K562 (cell line): ENCODE results near the gene CELA3A. TPM values are rescaled to one million over a fixed set of nuclear protein-coding genes. Genes with fewer than 3 reads are reported as not detected.

Source experiments
- BCOR ChIP-seq: fragments of 450-650 bp; IDR thresholded peaks from 2 replicates; pipeline ENCODE4 v1.6.1; 2016
- BRCA1 ChIP-seq, 2 experiments: fragments of 450-650 bp in 1 of 2; sonication (generic) in 1 of 2; formaldehyde crosslinking in 1 of 2; IDR thresholded peaks; 2 replicates each; pipeline versions ENCODE4 v1.5.0 to v1.6.1; 2017 to 2020; ENCODE audit warnings: mild to moderate bottlenecking in 1 of 2, missing genetic modification reagents in 1 of 2
- C11orf30 ChIP-seq: fragments of 450-650 bp; IDR thresholded peaks from 2 replicates; pipeline ENCODE4 v1.6.1; 2016; ENCODE audit warnings: low read depth, mild to moderate bottlenecking
- ESRRB ChIP-seq: fragments of 250-450 bp; sonication (Bioruptor Pico); IDR thresholded peaks from 2 replicates; pipeline ENCODE4 v1.5.0; 2020; ENCODE audit warnings: mild to moderate bottlenecking, moderate library complexity, borderline replicate concordance
- FOXJ2 ChIP-seq: fragments of 200-800 bp; sonication (Bioruptor generic); IDR thresholded peaks from 2 replicates; pipeline ENCODE4 v1.6.1; 2016; ENCODE audit warnings: missing genetic modification characterization, missing compliant biosample characterization
- HEY1 ChIP-seq: fragments of 250-450 bp; sonication (Bioruptor Pico); IDR thresholded peaks from 2 replicates; pipeline ENCODE4 v1.5.0; 2020; ENCODE audit warnings: mild to moderate bottlenecking, moderate library complexity, borderline replicate concordance
- IRF2 ChIP-seq: sonication (generic); formaldehyde crosslinking; IDR thresholded peaks from 2 replicates; pipeline ENCODE4 v1.8.1; 2022; ENCODE audit warnings: mild to moderate bottlenecking, missing genetic modification reagents
- MCM2 ChIP-seq: fragments of 450-650 bp; IDR thresholded peaks from 2 replicates; pipeline ENCODE4 v1.6.1; 2017; ENCODE audit warnings: low read depth, mild to moderate bottlenecking
- POLR2AphosphoS5 ChIP-seq: IDR thresholded peaks from 2 replicates; pipeline ENCODE4 v1.6.1; 2011; ENCODE audit warnings: mild to moderate bottlenecking, low read depth, low read length, moderate library complexity; ENCODE audit not compliant: control insufficient read depth, insufficient read depth
- POLR2G ChIP-seq: fragments of 200-400 bp; formaldehyde crosslinking; IDR thresholded peaks from 2 replicates; pipeline ENCODE4 v1.6.1; 2017; ENCODE audit warnings: low read depth, mild to moderate bottlenecking, antibody characterized with exemption, low read length, moderate library complexity
- RBM25 ChIP-seq: fragments of 200-400 bp; formaldehyde crosslinking; IDR thresholded peaks from 2 replicates; pipeline ENCODE4 v1.6.1; 2018; ENCODE audit warnings: low read length, low read depth, moderate library complexity; ENCODE audit not compliant: severe bottlenecking
- RFX5 ChIP-seq: IDR thresholded peaks from 2 replicates; pipeline ENCODE4 v1.6.1; 2011; ENCODE audit warnings: low read depth, mild to moderate bottlenecking, improper control_type of control experiment, low read length
- SNRNP70 ChIP-seq: fragments of 200-400 bp; formaldehyde crosslinking; optimal IDR thresholded peaks from 2 replicates; pipeline ENCODE3; 2017; ENCODE audit warnings: low read depth, low read length
- TBL1XR1 ChIP-seq, 2 experiments: IDR thresholded peaks; 2 replicates each; pipeline ENCODE4 v1.6.1; 2012; ENCODE audit warnings: improper control_type of control experiment in 2 of 2, low read length in 2 of 2, mild to moderate bottlenecking in 1 of 2
- XRCC5 ChIP-seq: fragments of 200-400 bp; formaldehyde crosslinking; IDR thresholded peaks from 2 replicates; pipeline ENCODE4 v1.6.1; 2017; ENCODE audit warnings: low read depth, mild to moderate bottlenecking, low read length
- ZBTB40 ChIP-seq, 2 experiments: fragments of 450-650 bp in 1 of 2; sonication (generic) in 1 of 2; formaldehyde crosslinking in 1 of 2; IDR thresholded peaks; 2 replicates each; pipeline versions ENCODE4 v1.7.1 to v1.9.0; 2016 to 2022; ENCODE audit warnings: inconsistent platforms in 1 of 2, mild to moderate bottlenecking in 1 of 2, missing genetic modification reagents in 1 of 2
- ZNF511 ChIP-seq: sonication (generic); formaldehyde crosslinking; IDR thresholded peaks from 2 replicates; pipeline ENCODE4 v1.8.0; 2022; ENCODE audit warnings: mild to moderate bottlenecking, missing genetic modification reagents
- polyA plus RNA-seq, 8 experiments: library from polyadenylated mRNA; depleted of rRNA in 4 of 8; stranded (reverse) in 5 of 8; unstranded in 3 of 8; fragments of >200 nt; fragmentation: Nextera tagmentation in 2 of 8; fragmentation: Illumina TruSeq in 1 of 8; extraction: Ambion mirVana in 2 of 8; extraction: Trizol in 1 of 8; gene quantifications; 2 replicates each; pipeline versions ENCODE4 v1.2.1 to v1.2.3, GENCODE V29; 2011 to 2014; ENCODE audit warnings: inconsistent platforms in 1 of 8, missing spikeins in 1 of 8
- total RNA-seq, 7 experiments: library from RNA; depleted of rRNA in 6 of 7; stranded (reverse); fragments of >200 nt in 6 of 7; fragmentation: Illumina TruSeq in 2 of 7; extraction: Trizol in 2 of 7; gene quantifications; 2 replicates each; pipeline versions ENCODE4 v1.2.1 to v1.2.3, GENCODE V29; 2011 to 2021; ENCODE audit warnings: low replicate concordance in 1 of 7

Gene CELA3A
- total and polyA plus RNA-seq, 9 of the 15 experiments (the other 6 are each of a cell fraction or from before 2014, with no cell fraction given) = 5.4 TPM; not detected in 8

- TF ChIP-seq ZBTB40 (IDR thresholded peaks at IDR 0.05) (0 out of 2 replicates have a peak, but pooled peaks have one; percentile 35), ZBTB40 (CRISPR knock-in tag; IDR thresholded peaks at IDR 0.05) (no peak), RFX5 (no peak), SNRNP70 (no peak), RBM25 (peak; percentile 22), XRCC5 (no peak), MCM2 (no peak), ZNF511 (CRISPR knock-in tag) (no peak), HEY1 (CRISPR knock-in tag) (no peak), POLR2AphosphoS5 (peak; percentile 23; the same call in 1 of the 2 replicates), TBL1XR1 (IDR thresholded peaks at IDR 0.05; ENCODE audit: low read length in 2 of 2) (no peak), FOXJ2 (no peak), BCOR (peak; percentile 78), ESRRB (CRISPR knock-in tag) (no peak), POLR2G (0 out of 2 replicates have a peak, but pooled peaks have one; percentile 44), C11orf30 (no peak), BRCA1 (IDR thresholded peaks at IDR 0.05) (no peak), BRCA1 (CRISPR knock-in tag; IDR thresholded peaks at IDR 0.05) (no peak), IRF2 (CRISPR knock-in tag) (no peak)
Observed at GRCh38 chr1:22053861-22054770, 52.7 kb downstream of the CELA3A start (continued).
